BLaER1 (cell line): ENCODE data around the gene REG3A.

ENCODE experiments used
- H3K27ac ChIP-seq: shearing (Covaris generic); formaldehyde crosslinking; 2 replicates; pipeline ENCODE4 v1.8.1; 2022
- H3K27me3 ChIP-seq: shearing (Covaris generic); formaldehyde crosslinking; 2 replicates; pipeline ENCODE4 v1.8.1; 2022
- H3K36me3 ChIP-seq: shearing (Covaris generic); formaldehyde crosslinking; 2 replicates; pipeline ENCODE4 v1.8.1; 2022
- H3K4me1 ChIP-seq: shearing (Covaris generic); formaldehyde crosslinking; 2 replicates; pipeline ENCODE4 v1.8.1; 2022
- H3K4me2 ChIP-seq: shearing (Covaris generic); formaldehyde crosslinking; 2 replicates; pipeline ENCODE4 v1.8.1; 2022
- H3K4me3 ChIP-seq: shearing (Covaris generic); formaldehyde crosslinking; 2 replicates; pipeline ENCODE4 v1.8.1; 2022
- H3K9ac ChIP-seq: shearing (Covaris generic); formaldehyde crosslinking; 2 replicates; pipeline ENCODE4 v1.8.1; 2022
- H3K9me3 ChIP-seq: shearing (Covaris generic); formaldehyde crosslinking; 2 replicates; pipeline ENCODE4 v1.8.1; 2022
- H4K20me1 ChIP-seq: shearing (Covaris generic); formaldehyde crosslinking; 2 replicates; pipeline ENCODE4 v1.8.1; 2022
- Cebpa-rat ChIP-seq: shearing (Covaris generic); IDR thresholded peaks from 2 replicates; pipeline ENCODE4 v1.8.1; 2022

The REG3A gene

DNA sequence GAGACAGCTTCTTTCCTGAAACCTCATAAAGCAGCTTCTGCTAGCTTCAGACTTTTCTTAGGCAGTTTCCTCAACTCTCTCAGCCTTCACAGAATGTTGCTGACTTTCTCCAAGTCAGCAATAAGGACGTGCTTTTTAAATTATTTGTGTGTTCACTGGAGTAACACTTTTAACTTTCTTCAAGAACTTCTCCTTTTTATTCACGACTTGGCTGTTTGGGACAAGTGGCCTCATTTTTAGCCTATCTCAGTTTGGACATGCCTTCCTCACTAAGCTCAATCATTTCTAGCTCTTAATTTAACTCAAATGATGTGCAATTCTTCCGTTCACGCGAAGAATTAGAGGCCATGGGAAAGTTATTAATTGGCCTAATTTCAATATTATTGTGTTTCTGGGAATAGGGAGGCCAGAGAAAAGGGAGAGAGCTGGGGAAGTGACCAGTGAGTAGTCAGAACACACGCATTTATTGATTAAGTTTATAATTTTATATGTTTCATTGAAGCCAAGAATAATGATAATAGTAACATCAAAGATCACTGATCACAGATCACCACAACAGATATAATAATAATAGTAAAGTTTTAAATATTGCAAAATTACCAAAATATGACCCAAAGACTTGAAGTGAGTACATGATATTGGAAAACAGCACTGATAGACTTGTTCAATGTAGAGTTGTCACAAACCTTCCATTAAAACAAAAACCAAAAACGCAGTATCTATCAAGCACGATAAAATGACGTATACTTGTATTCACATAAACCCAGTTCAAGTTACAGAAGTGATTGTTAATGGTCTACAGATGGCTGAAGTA lies 34.4 kb downstream of the REG3A start:
- H3K9me3 ChIP-seq, result no peaks in the 10 kb centered on the region
- H3K4me1 ChIP-seq, result peaks cover 8% of the 10 kb centered on the region
- no peaks in the 10 kb centered on the region for H3K36me3 ChIP-seq
- no peak overlapping the region for H3K27ac ChIP-seq
- no peak for TF ChIP-seq Cebpa-rat
- H3K4me3 ChIP-seq, result no peak overlapping the region
- no peak overlapping the region for H3K4me2 ChIP-seq
- no peak overlapping the region for H3K9ac ChIP-seq
- no peaks in the 10 kb centered on the region for H3K27me3 ChIP-seq
- H4K20me1 ChIP-seq, result no peaks in the 10 kb centered on the region

DNA sequence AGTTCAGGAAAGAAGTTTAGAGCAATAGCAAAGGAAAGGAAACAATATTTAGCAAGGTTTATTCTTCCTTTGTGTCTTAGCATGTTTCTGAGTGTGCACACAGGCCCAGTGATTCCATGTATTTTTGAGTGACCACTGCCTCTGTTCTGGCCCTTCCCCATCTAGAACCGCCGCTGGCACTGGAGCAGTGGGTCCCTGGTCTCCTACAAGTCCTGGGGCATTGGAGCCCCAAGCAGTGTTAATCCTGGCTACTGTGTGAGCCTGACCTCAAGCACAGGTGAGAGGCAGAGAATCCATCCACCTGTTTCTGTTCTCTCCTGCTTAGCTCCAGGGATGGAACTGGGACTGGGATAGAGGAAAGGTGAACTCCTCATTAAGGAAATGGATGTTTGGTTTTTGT lies 36.9 kb downstream of the REG3A start:
- no peak for TF ChIP-seq Cebpa-rat
- H3K27ac ChIP-seq, result no peak overlapping the region
- H3K36me3 ChIP-seq, result no peaks in the 10 kb centered on the region
- H3K9ac ChIP-seq, result no peak overlapping the region
- no peaks in the 10 kb centered on the region for H3K4me1 ChIP-seq
- H3K4me3 ChIP-seq, result no peak overlapping the region
- H4K20me1 ChIP-seq, result no peaks in the 10 kb centered on the region
- no peaks in the 10 kb centered on the region for H3K27me3 ChIP-seq
- no peak overlapping the region for H3K4me2 ChIP-seq
- no peaks in the 10 kb centered on the region for H3K9me3 ChIP-seq

DNA sequence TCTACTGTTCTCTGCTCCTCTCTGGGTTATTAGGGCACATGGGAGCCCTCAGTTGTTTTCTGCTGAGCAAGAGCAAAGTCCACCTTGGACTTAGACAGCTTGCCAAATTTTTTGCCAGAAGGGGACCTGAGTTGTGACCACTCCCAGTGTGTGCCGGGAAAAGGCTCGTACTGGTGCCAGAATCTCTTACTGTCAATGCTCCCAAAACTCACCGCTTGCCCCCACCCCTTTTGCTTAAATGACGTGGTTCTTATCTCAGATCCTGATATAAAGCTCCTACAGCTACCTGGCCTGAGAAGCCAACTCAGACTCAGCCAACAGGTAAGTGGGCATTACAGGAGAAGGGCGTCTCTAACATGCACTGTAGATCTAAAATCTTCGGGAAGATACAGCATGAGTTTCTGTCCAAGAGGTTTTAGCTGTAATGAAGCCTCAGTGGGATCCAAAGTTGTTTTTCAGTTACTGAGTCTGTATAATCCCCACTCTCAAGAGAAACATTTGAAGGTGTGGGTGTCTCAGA lies 39.3 kb downstream of the REG3A start, which contains the start of gene REG1A:
TSS of gene REG1A (plus strand) at position 295 of the 520 bp plus-strand sequence. CDS start 374 bp downstream, outside the sequence.
- Histone ChIP-seq H3K27ac (no peak within 1 kb of the TSS), H3K27me3 (no peaks in the 10 kb centered on the region), H3K9me3 (no peaks in the 10 kb centered on the region), H3K4me2 (no peak within 1 kb of the TSS), H3K4me3 (no peak within 1 kb of the TSS), H4K20me1 (no peaks in the 10 kb centered on the region), H3K4me1 (no peaks in the 10 kb centered on the region), H3K9ac (no peak within 1 kb of the TSS), H3K36me3 (no peaks in the 10 kb centered on the region)
- no peak for TF ChIP-seq Cebpa-rat

DNA sequence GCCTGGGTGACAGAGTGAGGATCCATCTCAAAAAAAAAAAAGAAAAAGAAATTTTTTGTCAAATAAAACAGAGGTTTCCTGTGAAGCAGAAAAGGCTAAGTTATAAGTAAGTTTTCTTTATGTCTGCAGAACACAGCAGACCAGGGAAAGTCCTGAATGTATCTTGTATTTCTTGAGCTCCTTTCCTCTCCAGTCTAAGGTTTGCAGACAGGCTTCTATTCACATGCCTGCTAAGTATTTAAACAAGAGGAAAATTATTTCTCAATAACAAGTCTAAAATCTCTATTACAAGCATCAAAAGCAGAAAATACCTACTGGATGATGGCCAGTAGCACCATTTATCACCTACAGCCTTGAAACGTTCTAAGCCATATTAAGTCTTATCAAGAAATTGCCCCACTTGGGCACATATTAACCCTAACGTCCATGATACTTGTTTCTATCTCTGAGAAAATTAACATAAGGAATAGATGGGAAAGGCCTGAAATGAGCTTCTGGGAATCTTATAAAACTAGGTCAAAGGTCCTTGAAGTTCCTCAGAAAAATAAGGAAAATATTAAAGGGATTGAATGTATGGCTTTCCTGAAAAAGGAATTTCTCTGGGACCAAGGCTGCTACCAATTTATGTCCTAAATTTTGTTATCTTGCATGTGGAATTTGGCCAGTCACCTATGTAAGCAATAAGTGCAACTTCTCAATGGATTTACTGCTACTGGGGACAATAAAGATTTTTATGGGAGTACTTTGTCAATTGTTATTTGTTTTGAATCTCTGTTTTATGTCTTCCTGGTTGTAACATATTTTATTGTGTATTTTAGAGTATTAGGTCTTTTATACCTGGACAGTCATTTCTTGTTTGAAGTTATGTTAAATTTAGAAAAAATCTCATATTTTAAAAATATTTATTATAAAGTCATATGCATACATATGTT lies 42.3 kb downstream of the REG3A start:
- Histone ChIP-seq H4K20me1 (no peaks in the 10 kb centered on the region), H3K4me3 (no peak overlapping the region), H3K27me3 (no peaks in the 10 kb centered on the region), H3K9me3 (no peaks in the 10 kb centered on the region), H3K36me3 (no peaks in the 10 kb centered on the region), H3K9ac (no peak overlapping the region), H3K4me1 (no peaks in the 10 kb centered on the region), H3K4me2 (no peak overlapping the region), H3K27ac (no peak overlapping the region)
- no peak for TF ChIP-seq Cebpa-rat

DNA sequence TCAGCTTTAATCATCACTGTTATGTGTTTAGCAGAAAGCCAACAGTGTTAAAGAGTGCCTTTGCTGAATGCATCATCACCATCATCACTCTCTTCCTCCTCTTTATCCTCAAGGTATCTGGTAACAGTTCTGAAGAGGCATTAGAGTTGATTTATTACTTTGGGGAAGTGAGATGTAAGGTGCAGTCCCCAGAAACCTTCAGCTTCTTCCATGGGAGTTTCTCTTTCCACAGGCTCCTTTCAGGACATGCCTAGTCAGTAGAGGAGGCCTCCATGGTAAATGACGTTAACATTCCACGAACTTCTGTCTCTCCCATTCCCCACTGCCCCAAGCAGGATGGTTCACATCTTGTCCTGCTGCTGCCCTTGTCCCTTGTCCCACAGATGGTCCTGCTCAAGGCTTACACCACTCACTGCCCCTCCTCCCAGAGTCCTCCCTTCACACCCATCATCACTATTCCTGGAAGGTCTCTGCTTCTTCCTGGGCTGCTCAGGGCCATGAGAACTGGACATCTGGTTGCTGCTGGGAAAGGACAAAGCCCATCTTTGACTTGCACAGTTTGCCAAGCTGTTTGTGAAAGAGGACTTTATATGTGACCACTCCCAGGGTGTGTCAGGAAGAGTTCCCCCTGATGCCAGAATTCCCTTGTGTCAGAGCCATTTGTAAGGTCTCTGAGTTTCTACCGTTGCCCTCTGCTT lies 44.6 kb downstream of the REG3A start:
- H3K27ac ChIP-seq, result no peak overlapping the region
- TF ChIP-seq Cebpa-rat, result no peak
- H3K4me2 ChIP-seq, result no peak overlapping the region
- no peaks in the 10 kb centered on the region for H4K20me1 ChIP-seq
- H3K36me3 ChIP-seq, result no peaks in the 10 kb centered on the region
- no peak overlapping the region for H3K9ac ChIP-seq
- H3K4me1 ChIP-seq, result no peaks in the 10 kb centered on the region
- H3K9me3 ChIP-seq, result no peaks in the 10 kb centered on the region
- H3K4me3 ChIP-seq, result no peak overlapping the region
- H3K27me3 ChIP-seq, result no peaks in the 10 kb centered on the region

DNA sequence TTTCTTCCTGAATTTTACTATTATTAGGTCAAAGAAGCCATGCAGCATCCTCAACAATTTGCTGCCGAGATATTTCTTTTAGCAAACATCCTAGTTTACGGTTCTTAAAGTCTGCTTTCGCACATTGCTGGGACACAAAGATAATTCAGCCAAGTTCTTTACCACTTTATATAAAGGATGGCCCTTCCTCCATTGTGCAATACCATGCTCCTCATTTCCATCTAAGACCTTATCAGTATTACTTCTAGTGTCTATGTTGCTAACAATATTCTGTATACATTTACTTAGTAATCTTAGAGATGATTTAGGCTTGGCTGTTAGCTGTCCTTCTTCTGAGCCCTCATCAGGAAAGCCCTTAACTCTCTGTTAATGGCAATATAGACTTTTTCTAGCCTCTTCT lies 47.3 kb downstream of the REG3A start:
- Histone ChIP-seq H3K9me3 (no peaks in the 10 kb centered on the region), H4K20me1 (no peaks in the 10 kb centered on the region), H3K27ac (no peak overlapping the region), H3K36me3 (no peaks in the 10 kb centered on the region), H3K9ac (no peak overlapping the region), H3K4me1 (no peaks in the 10 kb centered on the region), H3K27me3 (no peaks in the 10 kb centered on the region), H3K4me3 (no peak overlapping the region), H3K4me2 (no peak overlapping the region)
- no peak for TF ChIP-seq Cebpa-rat
